Mucosa of descending colon (tissue), 3 donors: ENCODE measurements around the gene OBSCN. TPM values are rescaled to one million over a fixed set of nuclear protein-coding genes. Genes with fewer than 3 reads are reported as not detected.
A peak's percentile ranks its signal among the peaks of the same experiment; 100 is the strongest.

Experiments used
- ATAC-seq: fragments of 200-7000 bp; cut with Tn5 transposase; one replicate; pipeline ENCODE4 v1.9.1; 2020; ENCODE audit warnings: mild to moderate bottlenecking, moderate library complexity
- DNase-seq, 3 donors: peaks; one replicate each; pipeline ENCODE4 v3.0.0-alpha.2; 2020
- H3K36me3 ChIP-seq: fragments of 200-600 bp; one replicate; pipeline ENCODE4 v1.8.0; 2021; ENCODE audit warnings: low read depth, mild to moderate bottlenecking
- H3K4me1 ChIP-seq: fragments of 200-600 bp; one replicate; pipeline ENCODE4 v1.8.0; 2021; ENCODE audit warnings: low read depth, mild to moderate bottlenecking
- H3K4me3 ChIP-seq: fragments of 200-600 bp; one replicate; pipeline ENCODE4 v1.8.0; 2021; ENCODE audit warnings: mild to moderate bottlenecking
- H3K9me3 ChIP-seq: fragments of 200-600 bp; one replicate; pipeline ENCODE4 v1.8.0; 2021; ENCODE audit warnings: mild to moderate bottlenecking
- intact Hi-C, 2 donors: fragments of 100-400 bp; cut with DNase I in 1 of 2; cut with micrococcal nuclease in 1 of 2; formaldehyde crosslinking; loops; one replicate each; pipeline versions ENCODE4 v1.11.0 to v1.11.1; 2022; cut with DNase I, micrococcal nuclease
- total RNA-seq, 3 donors: library from RNA; stranded (reverse); fragmentation: NEBNext Ultra II Directional in 2 of 3; extraction: Animal tissue kit (Norgen Biotek cat#: 25700) in 2 of 3; gene quantifications; one replicate each; pipeline versions ENCODE4 v1.2.1 to v1.2.4, GENCODE V29; 2021 to 2023
- TF ChIP-seq, protein P1 (sequence below): fragments of 200-600 bp; IDR thresholded peaks from one replicate; pipeline ENCODE4 v1.8.0; 2022; ENCODE audit warnings: antibody characterized with exemption, mild to moderate bottlenecking
- donor health status: DM: no; HTN: no; CAD: no; lungs with moderate emphysema.
- donor health status: DM: no; HTN: no; CAD: no.
- donor health status: DM: no; HTN: yes; CAD: no.

Gene OBSCN
- total RNA-seq, 3 donors from 2014 or later = 4.2 to 30.9 (median 7.5) TPM

DNA sequence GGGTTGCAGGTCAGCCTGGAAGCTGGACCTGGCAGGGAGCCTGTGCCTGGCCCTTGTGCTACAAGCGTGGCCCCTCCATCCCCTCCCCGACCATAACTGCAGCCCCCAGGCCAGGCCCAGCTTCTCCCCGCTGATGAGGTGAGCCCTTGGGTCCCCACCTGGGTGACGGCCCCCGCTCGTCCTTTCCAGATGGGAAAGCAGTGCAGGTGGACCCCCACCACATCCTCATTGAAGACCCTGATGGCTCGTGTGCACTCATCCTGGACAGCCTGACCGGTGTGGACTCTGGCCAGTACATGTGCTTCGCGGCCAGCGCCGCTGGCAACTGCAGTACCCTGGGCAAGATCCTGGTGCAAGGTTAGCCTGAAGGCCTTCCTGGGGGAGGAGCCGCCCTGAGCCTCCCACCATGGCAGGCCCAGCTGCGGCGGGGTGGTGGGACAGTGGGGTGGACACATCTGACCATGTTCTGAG, 141.9 kb downstream of the OBSCN start:
- Histone ChIP-seq H3K4me3 (no peak overlapping the region), H3K9me3 (no peaks in the 10 kb centered on the region), H3K4me1 (no peaks in the 10 kb centered on the region), H3K36me3 (no peaks in the 10 kb centered on the region)
- TF ChIP-seq, protein P1, sequence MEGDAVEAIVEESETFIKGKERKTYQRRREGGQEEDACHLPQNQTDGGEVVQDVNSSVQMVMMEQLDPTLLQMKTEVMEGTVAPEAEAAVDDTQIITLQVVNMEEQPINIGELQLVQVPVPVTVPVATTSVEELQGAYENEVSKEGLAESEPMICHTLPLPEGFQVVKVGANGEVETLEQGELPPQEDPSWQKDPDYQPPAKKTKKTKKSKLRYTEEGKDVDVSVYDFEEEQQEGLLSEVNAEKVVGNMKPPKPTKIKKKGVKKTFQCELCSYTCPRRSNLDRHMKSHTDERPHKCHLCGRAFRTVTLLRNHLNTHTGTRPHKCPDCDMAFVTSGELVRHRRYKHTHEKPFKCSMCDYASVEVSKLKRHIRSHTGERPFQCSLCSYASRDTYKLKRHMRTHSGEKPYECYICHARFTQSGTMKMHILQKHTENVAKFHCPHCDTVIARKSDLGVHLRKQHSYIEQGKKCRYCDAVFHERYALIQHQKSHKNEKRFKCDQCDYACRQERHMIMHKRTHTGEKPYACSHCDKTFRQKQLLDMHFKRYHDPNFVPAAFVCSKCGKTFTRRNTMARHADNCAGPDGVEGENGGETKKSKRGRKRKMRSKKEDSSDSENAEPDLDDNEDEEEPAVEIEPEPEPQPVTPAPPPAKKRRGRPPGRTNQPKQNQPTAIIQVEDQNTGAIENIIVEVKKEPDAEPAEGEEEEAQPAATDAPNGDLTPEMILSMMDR = no peak
- ATAC-seq (no peak), DNase-seq (peak in 2 of 3 donors; percentile 18 to 38)
- intact Hi-C loops = no loop called here

DNA sequence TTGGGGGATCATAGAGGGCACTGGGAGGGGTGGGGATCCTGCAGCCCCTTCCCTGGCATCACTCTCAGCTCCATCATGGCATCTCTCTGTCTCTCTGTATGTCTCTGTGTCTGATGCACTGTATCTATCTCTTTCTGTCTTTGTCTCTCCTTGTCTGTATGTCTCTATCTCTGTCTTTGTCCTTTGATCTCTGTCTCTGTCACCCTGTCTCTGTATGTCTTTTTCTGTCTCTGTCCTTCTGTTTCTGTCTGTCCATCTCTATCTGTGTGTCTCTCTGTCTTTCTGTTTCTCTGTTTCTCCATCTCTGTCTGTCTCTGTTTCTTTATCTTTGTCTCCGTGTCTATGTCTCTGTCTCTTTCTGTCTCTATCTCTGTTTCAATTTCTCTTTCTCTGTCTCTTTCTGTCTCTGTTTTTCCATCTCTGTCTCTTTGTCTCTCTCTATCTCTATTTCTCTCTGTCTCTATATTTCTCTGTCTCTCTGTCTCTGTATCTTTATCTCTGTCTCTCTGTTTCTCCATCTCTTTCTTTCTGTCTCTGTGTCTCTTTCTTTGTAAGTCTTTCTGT, 142.4 kb downstream of the OBSCN start:
- DNase-seq (no peak), ATAC-seq (no peak)
- Histone ChIP-seq H3K36me3 (no peaks in the 10 kb centered on the region), H3K9me3 (no peaks in the 10 kb centered on the region), H3K4me3 (no peak overlapping the region), H3K4me1 (no peaks in the 10 kb centered on the region)
- intact Hi-C loops = no loop called here
- TF ChIP-seq, protein P1 = no peak

DNA sequence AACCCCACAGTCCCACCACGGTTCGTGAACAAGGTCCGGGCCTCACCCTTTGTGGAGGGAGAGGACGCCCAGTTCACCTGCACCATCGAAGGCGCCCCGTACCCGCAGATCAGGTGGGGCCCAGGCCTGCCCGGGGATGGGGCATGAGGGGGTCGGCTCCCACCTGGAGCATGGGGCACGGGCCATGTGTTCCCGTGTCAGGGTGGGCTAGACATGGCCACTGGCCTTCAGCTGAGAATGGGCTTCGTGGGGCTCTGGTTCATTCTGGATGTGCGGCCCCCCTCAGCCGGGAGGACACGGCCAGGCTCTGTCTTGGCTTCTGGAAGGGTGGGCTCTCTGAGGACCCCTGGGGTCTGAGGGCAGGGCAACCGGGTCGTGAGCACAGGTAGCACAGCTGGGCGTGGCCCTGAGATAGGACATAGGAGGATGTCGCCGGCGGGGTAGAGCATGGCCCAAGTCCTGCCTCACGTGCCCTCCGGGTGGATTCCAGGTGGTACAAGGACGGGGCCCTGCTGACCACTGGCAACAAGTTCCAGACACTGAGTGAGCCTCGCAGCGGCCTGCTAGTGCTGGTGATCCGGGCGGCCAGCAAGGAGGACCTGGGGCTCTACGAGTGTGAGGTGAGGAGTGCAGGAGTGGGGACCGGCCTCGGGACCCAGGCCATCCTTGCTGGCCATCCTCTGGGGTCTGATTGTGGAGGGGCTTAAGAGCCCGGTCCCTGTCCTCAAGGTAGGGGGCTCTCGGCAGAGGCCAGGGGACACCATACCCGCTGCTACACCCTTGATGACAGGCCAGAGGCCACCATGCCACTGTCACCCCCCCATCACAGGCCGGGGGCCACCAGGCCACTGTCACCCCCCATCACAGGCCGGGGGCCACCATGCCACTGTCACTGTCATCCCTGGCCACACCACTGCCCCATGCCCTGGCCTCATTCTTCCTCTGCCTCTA, 143.3 kb downstream of the OBSCN start:
- DNase-seq (peak in 1 of 3 donors; percentile 43), ATAC-seq (no peak)
- Histone ChIP-seq H3K4me1 (no peaks in the 10 kb centered on the region), H3K4me3 (no peak overlapping the region), H3K9me3 (no peaks in the 10 kb centered on the region), H3K36me3 (no peaks in the 10 kb centered on the region)
- intact Hi-C loops = no loop called here
- TF ChIP-seq, protein P1 = no peak

DNA sequence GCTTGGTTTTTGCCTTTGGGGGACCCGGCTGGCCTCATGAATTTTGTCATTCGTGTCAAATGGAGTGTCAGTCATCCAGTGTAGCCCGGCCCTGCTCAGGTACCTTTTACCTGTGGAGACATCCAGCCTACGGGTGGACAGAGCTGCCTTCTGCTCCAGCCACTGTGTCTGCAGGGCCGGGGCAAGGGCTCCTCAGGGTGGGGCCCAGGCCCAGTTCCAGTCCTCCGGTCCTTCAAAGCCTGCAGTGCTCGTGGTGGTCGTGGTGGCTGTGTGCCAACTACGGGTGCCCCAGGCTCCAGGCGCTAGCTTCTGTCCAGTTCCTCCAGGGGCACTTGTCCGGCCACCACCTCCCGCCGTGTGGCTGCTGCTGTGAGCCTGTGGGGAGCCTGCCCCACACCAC, 144.0 kb downstream of the OBSCN start:
- DNase-seq (peak in 1 of 3 donors; percentile 33), ATAC-seq (no peak)
- Histone ChIP-seq H3K4me3 (no peak overlapping the region), H3K4me1 (no peaks in the 10 kb centered on the region), H3K36me3 (no peaks in the 10 kb centered on the region), H3K9me3 (no peaks in the 10 kb centered on the region)
- TF ChIP-seq, protein P1 = no peak
- intact Hi-C loops = no loop called here

DNA sequence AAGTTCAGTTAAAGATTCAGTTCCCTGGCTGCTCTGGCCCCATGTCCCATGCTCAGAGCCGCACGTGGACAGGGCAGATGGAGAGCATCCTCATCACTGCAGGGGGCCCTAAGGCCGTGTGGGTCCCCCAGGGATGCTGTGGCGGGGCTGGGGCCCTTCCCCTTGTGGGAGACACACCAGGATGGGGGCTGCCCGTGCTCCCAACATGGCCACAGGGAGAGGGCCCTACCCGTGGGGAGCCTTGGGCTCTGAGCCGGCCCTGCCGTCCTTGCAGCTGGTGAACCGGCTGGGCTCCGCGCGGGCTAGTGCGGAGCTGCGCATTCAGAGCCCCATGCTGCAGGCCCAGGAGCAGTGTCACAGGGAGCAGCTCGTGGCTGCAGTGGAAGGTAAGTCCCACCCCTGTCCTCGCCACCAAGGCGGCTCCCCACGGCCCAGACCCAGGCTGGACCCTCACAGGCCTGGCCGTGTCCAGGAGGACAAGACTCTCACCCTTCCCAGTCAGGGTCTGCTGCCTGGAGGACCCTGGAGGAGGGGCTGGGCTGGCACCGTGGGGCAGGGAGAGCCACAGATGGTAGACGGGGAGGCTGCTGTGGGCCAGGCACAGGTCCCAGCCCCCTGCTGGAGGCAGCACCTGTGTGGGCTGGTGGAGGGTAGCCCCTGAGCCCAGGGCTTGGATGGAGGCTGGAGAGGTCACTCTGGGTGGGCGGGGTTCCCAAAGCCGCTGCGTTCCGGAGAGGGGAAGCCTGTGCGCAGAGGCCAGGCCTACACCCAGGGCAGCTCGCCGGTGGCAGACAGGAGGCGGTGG, 145.0 kb downstream of the OBSCN start:
- Histone ChIP-seq H3K4me1 (no peaks in the 10 kb centered on the region), H3K9me3 (no peaks in the 10 kb centered on the region), H3K4me3 (no peak overlapping the region), H3K36me3 (no peaks in the 10 kb centered on the region)
- TF ChIP-seq, protein P1 = no peak
- ATAC-seq (no peak), DNase-seq (peak in 1 of 3 donors; percentile 32)
- intact Hi-C loops = no loop called here
